SKM-1 treated with dmso at 0.1 percent for 144 hours (cell line): ENCODE data around the gene ADCK2.
"Not testable (repeated sequence)": the region's sequence is repeated elsewhere in the genome, so short reads cannot be mapped to it uniquely, and the experiment has no call there.

ENCODE experiments used
- DNase-seq: peaks from one replicate; lab custom pipeline; 2025; ENCODE audit not compliant: unreplicated experiment; lab: John Stamatoyannopoulos, UW

The ADCK2 gene

GRCh38 chr7:140738280-140738679, 65.5 kb downstream of the ADCK2 start:
- DNase-seq: no peak

- not testable (repeated sequence) for DNase-seq
These were observed 70.5 kb downstream of the ADCK2 start for GRCh38 chr7:140743255-140743654.

- no peak for DNase-seq
These were observed 71.3 kb downstream of the ADCK2 start for GRCh38 chr7:140744005-140744404.
